H1 (cell line): ENCODE measurements around the gene DENND1A.

Source experiments
- CTCF ChIP-seq, 3 experiments: IDR thresholded peaks; 1 replicate in 2 of 3; 2 replicates in 1 of 3; pipeline versions ENCODE4 v1.5.1 to v1.6.1; 2011; ENCODE audit warnings: low read length in 3 of 3, mild to moderate bottlenecking in 3 of 3, inconsistent platforms in 2 of 3, low read depth in 1 of 3, moderate library complexity in 1 of 3; ENCODE audit not compliant: insufficient read depth in 1 of 3; ENCODE audit errors: control extremely low read depth in 1 of 3
- POLR2A ChIP-seq, 2 experiments: IDR thresholded peaks; 1 replicate in 1 of 2; 2 replicates in 1 of 2; pipeline ENCODE4 v1.6.1; 2011; ENCODE audit warnings: low read depth in 2 of 2, low read length in 2 of 2, mild to moderate bottlenecking in 2 of 2; ENCODE audit errors: control extremely low read depth in 1 of 2

GRCh38 chr9:123540457-123540856 lies 389.5 kb downstream of the DENND1A start:
- TF ChIP-seq POLR2A (IDR thresholded peaks at IDR 0.05; ENCODE audit: control extremely low read depth in 1 of 2, low read depth in 2 of 2, low read length in 2 of 2), result no peak
- TF ChIP-seq CTCF (IDR thresholded peaks at IDR 0.05; ENCODE audit: control extremely low read depth in 1 of 3, insufficient read depth in 1 of 3, low read depth in 1 of 3, low read length in 3 of 3), result no peak
